Measurements from ENCODE around the gene ARHGEF35.
"Not testable (repeated sequence)": the region's sequence is repeated elsewhere in the genome, so short reads cannot be mapped to it uniquely, and the experiment has no call there.

GRCh38 chr7:144220531-144220930 is 24.9 kb upstream of the ARHGEF35 start:
- not testable (repeated sequence) for TF ChIP-seq ELK1 (IDR thresholded peaks at IDR 0.05; ENCODE audit: borderline replicate concordance, low read depth, low read length); RAD21 (IDR thresholded peaks at IDR 0.05; ENCODE audit: low read length); CTCF (conservative IDR thresholded peaks at IDR 0.05; ENCODE audit: low read depth, low read length); BHLHE40 (IDR thresholded peaks at IDR 0.05; ENCODE audit: low read depth, low read length); MAZ (IDR thresholded peaks at IDR 0.05; ENCODE audit: borderline replicate concordance, low read depth, low read length); POLR2A (IDR thresholded peaks at IDR 0.05; ENCODE audit: low read depth, low read length); USF2 (IDR thresholded peaks at IDR 0.05; ENCODE audit: low read depth, low read length); CEBPB (IDR thresholded peaks at IDR 0.05; ENCODE audit: low read depth, low read length); RFX5 (IDR thresholded peaks at IDR 0.05; ENCODE audit: low read depth, low read length); NFE2L2 (IDR thresholded peaks at IDR 0.05; ENCODE audit: low read depth, low read length); CHD1 (IDR thresholded peaks at IDR 0.05; ENCODE audit: low read depth, low read length)

Data from IMR-90 (cell line).